HG02623 (cell line): ENCODE measurements around the gene NHLRC4.

ENCODE experiments used
- ATAC-seq: cut with Tn5 transposase; IDR thresholded peaks from one replicate; pipeline ENCODE4 v1.9.1; 2021; ENCODE audit warnings: moderate library complexity; ENCODE audit not compliant: unreplicated experiment

NHLRC4 gene

DNA sequence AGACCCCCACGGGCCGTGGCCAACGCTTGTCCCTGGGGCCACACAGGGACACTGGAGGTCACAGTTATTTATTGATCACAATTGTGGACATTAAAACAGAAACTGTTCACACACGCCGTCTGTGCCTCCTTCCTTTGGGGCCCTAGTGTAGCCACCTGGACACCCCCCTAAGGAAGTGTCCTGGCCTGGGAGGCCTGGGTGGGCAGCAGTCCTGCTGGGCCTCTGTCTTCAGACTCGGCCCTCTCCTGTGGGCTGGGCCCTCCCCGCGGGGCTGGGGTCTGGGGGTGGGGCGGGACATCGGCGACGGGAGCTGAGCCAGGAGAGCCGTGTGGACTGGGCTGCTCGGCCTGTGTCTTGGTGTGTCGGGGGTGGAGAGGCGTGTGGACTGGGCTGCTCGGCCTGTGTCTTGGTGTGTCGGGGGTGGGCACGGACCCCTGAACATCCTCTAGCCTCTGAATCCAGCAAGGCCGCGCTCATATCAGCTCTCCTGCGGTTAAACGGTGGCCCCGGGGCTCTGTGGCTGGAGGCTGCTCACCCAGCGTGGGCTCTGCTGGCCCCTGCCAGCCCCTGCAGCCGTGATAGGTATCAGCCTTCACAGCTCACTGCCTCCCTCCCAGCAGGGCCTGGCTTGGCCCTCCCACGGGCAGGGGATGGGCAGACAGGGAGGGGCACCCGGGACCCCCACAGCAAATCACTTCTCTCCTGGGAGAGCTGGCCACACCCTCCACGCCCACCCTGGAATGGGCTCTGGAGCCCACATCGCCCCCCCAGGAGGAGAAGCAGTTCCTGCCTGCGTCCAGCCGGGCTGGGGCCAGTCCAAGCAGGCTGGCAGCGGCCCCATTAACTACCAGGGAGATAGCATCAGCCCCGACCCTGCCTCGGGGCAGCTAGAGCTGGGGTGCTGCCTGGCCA, 1.1 kb upstream of the NHLRC4 start:
- no peak for ATAC-seq

DNA sequence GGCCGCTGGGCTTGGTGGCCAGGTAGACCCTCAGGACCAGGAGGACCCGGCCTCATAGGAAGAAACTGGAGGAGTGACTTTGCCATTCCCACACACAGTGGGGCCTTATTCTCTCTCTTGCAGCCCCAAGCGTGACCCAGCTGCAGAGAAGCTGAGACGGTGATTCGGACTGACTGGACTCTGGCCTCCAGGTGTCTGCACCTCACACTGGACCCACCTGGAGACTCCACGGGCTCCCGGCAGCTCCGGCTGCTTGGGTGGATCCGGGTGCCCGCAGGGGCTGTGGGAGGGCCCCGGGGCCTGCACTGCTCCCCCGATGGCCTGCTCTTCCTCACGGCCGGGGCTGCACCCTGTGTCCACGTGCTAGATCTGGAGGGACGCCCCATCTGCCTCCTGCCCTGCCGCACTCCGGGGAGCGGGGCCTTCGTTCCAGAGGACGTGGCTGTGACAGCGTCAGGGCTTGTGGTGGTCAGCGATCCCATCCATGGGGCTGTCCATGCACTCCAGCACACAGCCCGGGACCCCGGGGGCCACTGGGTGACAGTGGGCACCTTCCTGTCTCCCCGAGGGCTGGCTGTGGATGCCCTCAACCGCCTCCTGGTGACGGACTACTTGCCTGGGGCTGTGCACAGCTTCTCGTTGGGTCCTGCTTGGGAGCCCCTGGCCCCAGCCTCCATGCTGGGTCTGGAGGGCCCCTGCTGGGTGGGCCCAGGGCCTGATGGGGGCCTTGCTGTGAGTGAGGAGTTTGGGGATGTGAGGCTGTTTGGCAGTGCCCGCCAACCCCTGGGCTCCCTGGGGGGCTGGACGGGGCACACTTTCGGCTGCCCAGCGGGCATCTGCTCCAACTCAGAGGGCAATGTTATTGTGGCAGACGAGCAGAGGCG, 810 bp downstream of the NHLRC4 start:
- ATAC-seq, result no peak

DNA sequence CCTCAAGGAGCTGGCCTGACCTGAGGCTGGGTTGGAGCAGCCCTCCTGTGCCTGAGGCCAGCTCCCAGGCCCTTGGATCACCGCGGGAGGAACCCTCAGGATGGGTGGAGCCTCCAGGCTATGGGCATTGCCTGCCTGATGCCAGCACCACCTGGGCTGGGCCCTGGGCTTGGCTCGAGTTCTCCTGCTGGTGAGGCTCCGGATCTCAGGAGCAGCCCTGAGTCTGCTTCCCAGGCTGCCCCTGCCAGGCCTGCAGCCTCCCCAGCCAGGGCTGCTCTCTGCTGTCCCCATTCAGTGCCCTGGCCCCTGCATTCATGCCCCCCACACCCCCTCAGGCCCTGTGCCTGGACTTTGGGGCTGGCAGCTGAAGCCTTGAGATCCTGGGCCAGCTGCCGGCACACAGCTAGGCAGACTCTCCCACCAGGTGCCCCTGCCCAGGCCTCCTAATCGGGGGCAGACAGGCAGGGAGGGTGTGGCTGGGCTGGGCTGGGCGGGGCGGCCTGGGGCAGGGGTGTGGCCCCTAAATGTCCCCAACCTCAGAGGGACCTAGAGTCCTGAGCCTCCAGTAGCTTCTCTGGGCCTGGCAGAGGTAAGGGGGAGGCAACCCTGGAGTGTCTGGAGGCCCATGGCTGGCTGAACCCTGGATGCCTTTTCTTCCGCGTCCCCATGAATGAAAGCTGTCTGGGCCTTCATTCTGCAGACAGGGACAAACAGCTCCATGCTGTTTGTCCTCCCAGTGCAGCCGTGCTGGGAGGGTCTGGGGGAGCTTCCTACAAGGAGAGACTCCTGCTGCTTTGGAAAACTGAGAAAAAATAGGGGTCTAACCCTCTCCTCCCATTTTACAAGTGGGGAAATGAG, 1.8 kb downstream of the NHLRC4 start:
- no peak for ATAC-seq

DNA sequence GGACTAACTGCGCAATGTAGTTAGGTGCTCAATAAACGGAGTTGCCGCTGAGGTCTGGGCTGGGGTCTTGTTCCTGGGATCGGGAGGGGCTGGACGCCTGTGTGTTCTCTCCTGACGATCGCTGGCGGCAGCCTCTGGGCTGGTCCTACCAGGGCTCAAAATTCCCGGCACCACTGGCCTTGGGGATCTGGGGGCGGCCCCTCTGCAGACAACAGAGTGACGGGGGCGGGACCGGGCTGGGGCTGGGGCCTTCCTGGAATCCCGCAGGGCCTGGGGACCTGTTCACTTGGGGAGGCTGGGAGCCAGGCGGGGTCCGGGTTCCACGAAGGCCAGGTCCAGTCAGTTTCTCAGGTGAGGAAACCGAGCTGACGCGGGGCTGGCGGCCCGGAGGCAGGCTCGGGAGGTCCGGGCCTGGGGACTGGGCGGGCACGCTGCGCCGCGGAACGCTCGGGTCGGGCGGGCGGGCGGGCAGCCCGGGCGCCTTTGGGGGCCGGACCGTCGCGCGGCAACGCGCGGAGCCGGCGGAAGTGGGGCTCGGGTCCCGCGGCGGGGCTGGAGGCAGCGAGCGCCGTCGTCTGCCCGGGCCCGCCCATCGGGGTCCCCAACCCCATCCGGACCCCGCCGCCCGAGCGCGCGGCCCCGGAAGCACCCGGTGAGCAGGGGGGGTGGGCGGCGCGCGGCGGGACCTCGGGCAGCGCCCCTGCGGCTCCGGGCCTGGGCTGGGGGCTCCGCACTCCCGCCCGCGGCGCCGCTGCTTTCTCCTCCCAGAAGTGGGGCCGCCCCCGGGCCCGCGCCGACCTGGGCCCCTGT, 2.8 kb downstream of the NHLRC4 start, which contains the start of gene PIGQ:
TSS of gene PIGQ (plus strand) at position 524 of the 810 bp plus-strand sequence. CDS start 4,107 bp downstream, outside the sequence.
- peak; percentile 57 for ATAC-seq

DNA sequence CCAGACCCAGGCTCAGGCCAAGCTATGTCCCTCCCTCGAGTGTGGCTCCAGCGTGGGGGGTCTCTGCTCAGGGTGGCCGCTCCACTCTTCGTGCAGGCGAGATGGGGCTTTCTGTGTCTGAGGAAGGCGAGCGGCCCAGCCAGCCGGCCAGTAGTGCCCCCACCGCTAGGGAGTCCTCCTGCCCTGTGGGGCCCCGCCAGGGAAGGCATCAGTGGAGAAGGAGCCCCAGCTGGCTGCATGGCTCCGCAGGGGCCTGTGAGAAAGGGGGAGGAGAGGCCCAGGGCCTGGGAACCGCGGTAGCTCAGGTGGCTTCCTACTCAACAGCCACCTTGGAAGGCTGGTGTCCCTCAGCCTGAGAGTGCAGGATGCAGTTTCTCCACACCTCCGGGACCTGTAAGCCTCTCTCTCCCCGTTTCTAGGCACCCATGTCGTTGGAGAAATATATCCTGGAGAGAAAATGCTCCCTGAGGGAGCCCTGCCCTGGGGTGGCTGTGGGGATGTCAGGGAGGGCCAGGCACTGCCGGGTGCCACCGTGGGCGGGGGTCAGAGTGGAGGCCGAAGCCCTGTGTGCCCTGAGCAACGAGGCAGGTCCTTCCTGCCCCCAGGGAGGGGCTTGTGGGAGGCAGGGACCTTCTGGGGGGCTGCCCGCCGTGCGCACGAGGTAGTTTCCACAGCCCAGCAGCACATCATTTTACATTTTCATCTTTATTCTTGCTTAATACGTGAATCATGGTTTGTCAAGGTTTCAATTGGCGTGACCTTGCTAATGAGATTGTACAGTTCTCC, 6.3 kb downstream of the NHLRC4 start:
- ATAC-seq, result no peak

DNA sequence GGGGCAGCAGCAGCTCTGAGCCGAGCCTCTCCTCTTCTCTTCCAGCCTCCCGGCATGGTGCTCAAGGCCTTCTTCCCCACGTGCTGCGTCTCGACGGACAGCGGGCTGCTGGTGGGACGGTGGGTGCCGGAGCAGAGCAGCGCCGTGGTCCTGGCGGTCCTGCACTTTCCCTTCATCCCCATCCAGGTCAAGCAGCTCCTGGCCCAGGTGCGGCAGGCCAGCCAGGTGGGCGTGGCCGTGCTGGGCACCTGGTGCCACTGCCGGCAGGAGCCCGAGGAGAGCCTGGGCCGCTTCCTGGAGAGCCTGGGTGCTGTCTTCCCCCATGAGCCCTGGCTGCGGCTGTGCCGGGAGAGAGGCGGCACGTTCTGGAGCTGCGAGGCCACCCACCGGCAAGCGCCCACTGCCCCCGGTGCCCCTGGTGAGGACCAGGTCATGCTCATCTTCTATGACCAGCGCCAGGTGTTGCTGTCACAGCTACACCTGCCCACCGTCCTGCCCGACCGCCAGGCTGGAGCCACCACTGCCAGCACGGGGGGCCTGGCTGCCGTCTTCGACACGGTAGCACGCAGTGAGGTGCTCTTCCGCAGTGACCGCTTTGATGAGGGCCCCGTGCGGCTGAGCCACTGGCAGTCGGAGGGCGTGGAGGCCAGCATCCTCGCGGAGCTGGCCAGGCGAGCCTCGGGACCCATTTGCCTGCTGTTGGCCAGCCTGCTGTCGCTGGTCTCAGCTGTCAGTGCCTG, 7.4 kb downstream of the NHLRC4 start:
- ATAC-seq, result no peak

DNA sequence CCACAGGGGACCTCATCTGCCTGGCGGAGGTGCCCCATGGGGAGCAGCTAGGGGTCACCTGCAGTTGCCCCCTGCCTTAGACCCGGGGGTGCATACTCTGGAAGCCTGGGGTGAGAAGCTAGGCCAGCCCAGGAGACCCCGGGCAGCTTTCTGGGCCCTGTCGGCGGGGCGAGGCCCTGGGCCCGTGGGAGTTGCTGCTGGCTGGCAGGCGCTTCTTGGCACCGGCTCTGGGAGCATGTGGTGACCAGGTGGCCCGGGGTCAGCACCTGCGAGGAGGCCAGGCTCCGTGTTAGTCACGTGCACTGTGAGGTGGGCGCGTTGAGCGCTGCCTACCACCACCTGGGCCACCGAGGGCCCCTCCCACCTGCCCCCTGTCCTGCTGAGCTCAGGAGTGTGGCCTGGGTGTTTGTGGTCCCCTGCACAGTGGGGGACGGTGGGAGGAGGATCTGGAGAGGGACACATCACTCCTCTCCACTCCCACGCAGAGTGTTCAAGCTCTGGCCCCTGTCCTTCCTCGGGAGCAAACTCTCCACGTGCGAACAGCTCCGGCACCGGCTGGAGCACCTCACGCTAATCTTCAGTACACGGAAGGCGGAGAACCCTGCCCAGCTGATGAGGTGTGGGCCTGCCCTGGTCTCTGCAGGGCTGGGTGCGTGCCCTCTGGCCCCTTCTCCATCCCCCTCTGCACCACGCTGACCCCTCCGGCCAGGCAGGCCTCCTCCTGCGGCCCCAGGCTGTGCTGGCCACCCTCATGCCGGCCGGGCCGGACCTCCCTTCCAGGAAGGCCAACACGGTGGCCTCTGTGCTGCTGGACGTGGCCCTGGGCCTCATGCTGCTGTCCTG, 8.8 kb downstream of the NHLRC4 start:
- ATAC-seq, result no peak

DNA sequence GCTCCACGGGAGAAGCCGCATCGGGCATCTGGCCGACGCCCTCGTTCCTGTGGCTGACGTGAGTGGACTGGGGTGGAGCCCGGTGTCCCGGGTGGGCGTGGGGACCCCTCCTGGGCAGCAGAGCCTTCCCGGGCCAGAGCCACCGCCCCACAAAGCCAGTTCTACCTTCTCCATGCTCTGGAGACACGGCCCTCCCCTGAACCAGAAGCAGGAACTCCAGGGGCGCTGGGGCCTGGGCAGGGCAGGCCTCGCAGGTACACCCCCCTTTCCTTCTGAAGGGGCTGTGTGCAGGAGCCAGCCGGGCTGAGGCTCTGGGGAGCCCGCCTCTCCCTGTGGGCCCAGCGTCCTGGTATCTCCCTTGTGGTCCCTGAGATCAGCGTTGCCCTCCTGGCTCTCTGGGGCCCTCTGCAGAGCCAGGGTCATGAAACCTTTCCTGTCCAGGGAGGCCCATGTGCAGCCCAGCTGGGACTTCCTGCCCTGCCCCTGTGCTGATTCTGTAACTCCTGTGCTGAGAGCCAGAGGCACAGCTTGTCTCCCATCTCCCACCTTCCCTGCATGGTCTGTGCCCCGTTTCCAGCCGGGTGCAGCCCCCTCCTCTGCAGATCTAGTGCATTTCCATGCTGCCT, 9.5 kb downstream of the NHLRC4 start:
- no peak for ATAC-seq

DNA sequence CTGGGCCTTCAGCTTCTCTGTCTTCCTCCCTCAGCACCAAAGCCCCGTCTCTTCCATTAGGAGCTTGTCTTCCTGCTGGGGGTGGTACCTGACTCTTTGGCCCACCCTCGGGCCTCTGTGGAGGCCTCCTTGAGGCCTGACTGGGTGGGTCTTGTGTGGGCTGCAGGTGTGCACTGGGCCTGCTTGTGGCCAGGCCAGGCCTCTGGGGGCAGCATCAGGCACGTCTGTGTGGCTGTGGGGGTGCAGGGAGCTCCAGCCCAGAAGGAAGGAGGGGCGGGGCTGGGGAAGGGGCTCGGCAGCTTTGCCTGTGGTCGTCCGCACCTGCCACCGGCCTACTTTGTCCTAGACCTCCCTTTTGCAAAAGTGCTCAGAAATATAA, 10.0 kb downstream of the NHLRC4 start:
- no peak for ATAC-seq

DNA sequence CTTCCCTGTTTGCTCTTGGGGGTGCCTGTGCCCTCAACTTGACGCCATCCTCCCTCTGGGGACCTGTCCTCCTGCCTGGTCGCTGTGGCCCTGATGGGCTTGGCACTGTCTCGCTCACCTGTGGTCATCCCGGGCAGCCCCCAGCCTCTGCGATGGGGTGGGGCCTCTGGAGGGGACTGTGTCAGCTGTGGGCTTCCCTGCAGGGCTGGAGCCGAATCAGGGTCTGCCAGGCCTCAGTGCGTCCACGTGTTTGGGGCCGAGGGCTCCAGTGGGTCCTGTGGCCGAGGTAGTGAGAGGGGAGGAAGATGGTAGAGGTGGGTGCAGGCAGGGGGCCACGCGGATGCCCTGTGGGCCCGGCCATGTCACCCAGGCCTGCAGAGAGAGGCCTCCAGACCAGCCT, 11.0 kb downstream of the NHLRC4 start:
- ATAC-seq, result no peak

DNA sequence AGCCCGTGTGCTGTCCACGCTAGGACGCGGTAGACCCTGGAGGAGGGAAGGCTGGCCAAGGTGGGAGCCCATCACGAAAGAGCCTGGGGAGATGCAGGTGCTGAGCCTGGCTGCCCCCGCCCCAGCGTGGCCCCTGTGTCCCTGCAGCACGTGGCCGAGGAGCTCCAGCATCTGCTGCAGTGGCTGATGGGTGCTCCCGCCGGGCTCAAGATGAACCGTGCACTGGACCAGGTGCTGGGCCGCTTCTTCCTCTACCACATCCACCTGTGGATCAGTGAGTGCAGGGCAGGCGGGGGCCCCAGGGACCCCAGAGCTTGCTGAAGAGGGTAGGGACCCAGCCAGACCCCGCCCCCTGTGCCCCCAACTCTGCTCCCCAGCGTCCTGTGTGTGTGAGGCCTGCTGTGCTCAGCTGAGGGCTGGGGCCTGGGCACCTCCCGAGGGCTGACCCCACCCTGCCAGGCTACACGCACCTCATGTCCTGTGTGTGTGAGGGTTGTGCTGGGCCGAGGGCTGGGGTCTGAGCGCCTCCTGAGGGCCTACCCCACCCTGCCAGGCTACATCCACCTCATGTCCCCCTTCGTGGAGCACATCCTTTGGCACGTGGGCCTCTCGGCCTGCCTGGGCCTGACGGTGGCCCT, 11.5 kb downstream of the NHLRC4 start:
- ATAC-seq, result no peak

DNA sequence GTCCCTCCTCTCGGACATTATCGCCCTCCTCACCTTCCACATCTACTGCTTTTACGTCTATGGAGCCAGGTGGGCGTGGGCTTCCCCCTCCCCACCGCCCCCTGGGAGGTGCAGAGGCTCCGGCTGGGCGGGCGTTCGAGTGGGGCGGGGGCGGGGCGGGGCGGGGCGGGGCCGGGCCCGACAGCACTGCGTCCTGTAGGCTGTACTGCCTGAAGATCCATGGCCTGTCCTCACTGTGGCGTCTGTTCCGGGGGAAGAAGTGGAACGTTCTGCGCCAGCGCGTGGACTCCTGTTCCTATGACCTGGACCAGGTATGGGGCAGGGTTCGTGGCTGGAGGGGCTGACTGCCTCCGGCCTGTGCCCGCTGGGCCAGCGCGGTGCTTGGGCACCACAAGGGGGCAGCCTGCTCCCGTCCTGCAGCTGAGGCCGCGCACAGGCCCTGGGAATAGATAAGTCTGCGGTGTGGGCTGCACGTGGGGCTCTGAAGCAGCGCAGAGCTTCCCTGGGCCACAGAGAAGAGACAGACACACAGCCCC, 12.1 kb downstream of the NHLRC4 start:
- no peak for ATAC-seq

DNA sequence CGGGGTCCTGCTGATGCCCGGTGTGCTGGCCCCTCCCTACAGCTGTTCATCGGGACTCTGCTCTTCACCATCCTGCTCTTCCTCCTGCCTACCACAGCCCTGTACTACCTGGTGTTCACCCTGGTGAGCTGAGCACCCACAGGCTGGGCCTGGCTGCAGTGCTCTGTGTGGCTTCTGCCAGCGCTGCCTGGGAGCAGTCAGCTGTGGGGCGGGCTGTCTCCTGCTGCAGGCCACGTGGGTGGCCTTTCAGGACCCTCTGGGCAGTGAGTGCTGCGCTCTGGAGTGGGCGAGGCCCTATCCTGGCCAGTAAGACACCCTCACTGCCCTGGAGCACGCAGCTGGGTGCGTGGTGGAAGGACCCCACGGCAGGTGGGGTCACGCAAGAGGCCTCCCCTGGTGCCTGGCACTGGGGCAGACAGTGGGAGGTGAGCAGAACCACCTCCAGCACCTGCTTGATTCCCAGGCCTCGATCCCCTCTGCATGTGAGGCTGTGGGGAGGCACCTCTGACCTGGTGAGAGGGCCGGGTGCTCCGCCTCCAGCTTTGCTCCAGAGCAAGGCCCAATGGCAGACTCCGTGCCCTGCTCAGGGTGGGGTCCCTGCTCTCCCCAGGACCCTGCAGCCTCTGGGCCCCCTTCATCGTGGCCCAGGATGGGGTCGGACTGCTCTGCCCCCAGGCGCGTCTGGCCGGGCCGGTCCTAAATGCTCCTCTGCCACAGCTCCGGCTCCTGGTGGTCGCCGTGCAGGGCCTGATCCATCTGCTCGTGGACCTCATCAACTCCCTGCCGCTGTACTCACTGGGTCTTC, 13.5 kb downstream of the NHLRC4 start:
- ATAC-seq, result no peak

DNA sequence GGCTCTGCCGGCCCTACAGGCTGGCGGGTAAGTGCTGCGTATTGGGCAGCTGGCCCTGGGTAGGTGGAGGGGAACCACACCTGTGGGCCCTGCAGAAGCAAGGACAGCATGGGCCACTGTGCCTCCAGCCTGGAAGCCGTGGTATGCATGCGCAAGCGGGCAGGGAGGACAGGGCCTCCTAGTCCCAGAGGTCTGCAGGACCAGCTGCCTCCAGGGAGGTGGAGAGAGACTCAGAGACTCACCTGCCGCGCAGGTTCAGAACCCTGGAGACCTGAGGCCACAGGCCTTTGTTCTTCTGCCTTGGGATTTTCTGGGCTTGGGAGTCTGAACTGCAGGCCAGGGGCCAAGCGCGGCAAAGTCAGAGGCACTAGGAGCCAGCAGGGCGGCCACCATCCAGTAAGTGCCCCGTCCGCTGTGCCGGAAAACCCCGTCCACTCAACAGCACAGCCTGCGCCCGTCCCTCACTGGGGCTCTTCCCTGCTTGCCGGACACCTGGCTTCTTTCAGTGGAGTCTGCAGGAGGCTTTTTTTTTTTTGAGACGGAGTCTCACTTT, 14.2 kb downstream of the NHLRC4 start:
- ATAC-seq, result no peak

DNA sequence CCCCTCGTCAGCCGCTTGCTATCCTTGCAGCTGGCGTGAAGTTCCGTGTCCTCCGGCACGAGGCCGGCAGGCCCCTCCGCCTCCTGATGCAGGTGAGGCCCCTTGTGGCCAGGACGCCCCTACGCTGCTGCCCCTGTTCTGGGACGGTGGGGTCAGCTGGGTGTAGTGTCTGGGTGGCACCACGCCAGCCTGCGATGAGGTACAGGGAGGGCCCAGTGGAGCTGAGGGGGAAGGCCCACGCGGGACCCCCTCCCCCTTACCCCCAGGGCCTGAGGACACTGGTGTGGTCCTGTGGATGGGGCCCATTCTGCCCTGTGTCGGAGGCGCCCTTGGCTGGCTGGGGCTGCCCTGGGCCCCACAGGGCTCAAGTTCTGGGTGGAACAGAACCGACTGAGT, 15.4 kb downstream of the NHLRC4 start:
- no peak for ATAC-seq
